GM23248 (cell line): Measurements from ENCODE around the gene CBY2.

Experiments
- EZH2 ChIP-seq: fragments of 200-600 bp; sonication (generic); IDR thresholded peaks from 2 replicates; pipeline ENCODE4 v1.6.1; 2018; ENCODE audit warnings: antibody characterized with exemption, mild to moderate bottlenecking; ENCODE audit not compliant: insufficient read depth, poor library complexity, severe bottlenecking
- EZH2phosphoT487 ChIP-seq: fragments of 200-600 bp; sonication (generic); IDR thresholded peaks from 2 replicates; pipeline ENCODE4 v1.6.1; 2018; ENCODE audit warnings: antibody characterized with exemption, moderate library complexity, mild to moderate bottlenecking, low read depth; ENCODE audit not compliant: insufficient read depth

GRCh38 chr13:45744979-45745378 lies 42.9 kb downstream of the CBY2 start:
- no peak for TF ChIP-seq EZH2
- no peak for TF ChIP-seq EZH2phosphoT487
